Neural cell (in vitro differentiated cells): ENCODE measurements around the gene ACOD1. TPM values are rescaled to one million over a fixed set of nuclear protein-coding genes. Genes with fewer than 3 reads are reported as not detected.

ENCODE experiments used
- H2AFZ ChIP-seq: fragments of 200-600, 300-800 bp; sonication (generic), shearing (Covaris generic); 2 replicates; pipeline ENCODE4 v1.6.0; 2014; ENCODE audit warnings: low read depth, mild to moderate bottlenecking, antibody characterized with exemption, low read length, moderate library complexity
- H3F3A ChIP-seq: fragments of 200-600 bp; shearing (Covaris generic); 2 replicates; pipeline ENCODE4 v1.6.1; 2016; ENCODE audit warnings: mild to moderate bottlenecking, moderate library complexity, mixed read lengths, antibody characterized with exemption, low read length; ENCODE audit not compliant: insufficient read depth, poor library complexity, severe bottlenecking
- H3K27ac ChIP-seq: fragments of 200-600, 300-800 bp; sonication (generic), shearing (Covaris generic); 2 replicates; pipeline ENCODE4 v1.5.1; 2014; ENCODE audit warnings: mild to moderate bottlenecking, low read length, moderate library complexity
- H3K27me3 ChIP-seq: fragments of 300-800, 200-600 bp; sonication (generic), shearing (Covaris generic); 2 replicates; pipeline ENCODE4 v1.6.0; 2014; ENCODE audit warnings: mild to moderate bottlenecking, low read depth, low read length, moderate library complexity; ENCODE audit not compliant: insufficient read depth
- H3K36me3 ChIP-seq: fragments of 300-800, 200-600 bp; sonication (generic), shearing (Covaris generic); 2 replicates; pipeline ENCODE4 v1.5.1; 2014; ENCODE audit warnings: mild to moderate bottlenecking, antibody characterized with exemption, low read length, moderate library complexity; ENCODE audit not compliant: insufficient read depth
- H3K4me2 ChIP-seq: fragments of 300-800, 200-600 bp; sonication (generic), shearing (Covaris generic); 2 replicates; pipeline ENCODE4 v1.6.0; 2014; ENCODE audit warnings: mild to moderate bottlenecking, low read length
- H3K4me3 ChIP-seq: fragments of 300-800, 200-600 bp; sonication (generic), shearing (Covaris generic); 2 replicates; pipeline ENCODE4 v1.5.1; 2014; ENCODE audit warnings: mild to moderate bottlenecking, low read length, moderate library complexity
- H3K79me2 ChIP-seq: fragments of 200-600 bp; shearing (Covaris generic); replicated peaks from 2 replicates; pipeline ENCODE4 v1.6.0; 2014; ENCODE audit warnings: mild to moderate bottlenecking, low read length, moderate library complexity; ENCODE audit not compliant: insufficient read depth
- H3K9ac ChIP-seq: fragments of 300-800, 200-600 bp; sonication (generic), shearing (Covaris generic); 2 replicates; pipeline ENCODE4 v1.6.1; 2016; ENCODE audit warnings: mild to moderate bottlenecking, low read length, mixed read lengths
- H3K9me2 ChIP-seq: fragments of 200-600 bp; shearing (Covaris generic); 2 replicates; pipeline ENCODE4 v1.6.1; 2016; ENCODE audit warnings: mild to moderate bottlenecking, low read length, mixed read lengths; ENCODE audit not compliant: insufficient read depth
- H3K9me3 ChIP-seq: fragments of 200-600, 300-800 bp; sonication (generic), shearing (Covaris generic); 2 replicates; pipeline ENCODE4 v1.6.1; 2016; ENCODE audit warnings: mild to moderate bottlenecking, mixed run types, low read length, moderate library complexity, mixed read lengths
- H4K20me1 ChIP-seq: fragments of 200-600 bp; shearing (Covaris generic); 2 replicates; pipeline ENCODE4 v1.6.1; 2016; ENCODE audit warnings: mild to moderate bottlenecking, mixed run types; ENCODE audit not compliant: insufficient read depth
- EP300 ChIP-seq: fragments of 450-650 bp; conservative IDR thresholded peaks from 2 replicates; pipeline ENCODE4 v1.6.1; 2014; ENCODE audit warnings: antibody characterized with exemption, mild to moderate bottlenecking, moderate library complexity; ENCODE audit not compliant: poor library complexity, severe bottlenecking
- EZH2 ChIP-seq: fragments of 200-600, 300-800 bp; shearing (Covaris generic), sonication (generic); IDR thresholded peaks from 2 replicates; pipeline ENCODE4 v1.6.1; 2014; ENCODE audit warnings: antibody characterized with exemption, low read length, borderline replicate concordance, mild to moderate bottlenecking; ENCODE audit not compliant: insufficient read depth, poor library complexity, severe bottlenecking
- MXI1 ChIP-seq: fragments of 450-650 bp; conservative IDR thresholded peaks from 2 replicates; pipeline ENCODE4 v1.6.1; 2014; ENCODE audit warnings: antibody characterized with exemption, mild to moderate bottlenecking; ENCODE audit not compliant: poor library complexity, severe bottlenecking
- POLR2AphosphoS5 ChIP-seq: IDR thresholded peaks from 2 replicates; pipeline ENCODE4 v1.6.1; 2012
- RAD21 ChIP-seq: fragments of 450-650 bp; conservative IDR thresholded peaks from 2 replicates; pipeline ENCODE4 v1.6.1; 2014; ENCODE audit warnings: antibody characterized with exemption, mild to moderate bottlenecking, moderate library complexity
- SMC3 ChIP-seq: fragments of 450-650 bp; conservative IDR thresholded peaks from 2 replicates; pipeline ENCODE4 v1.6.1; 2014; ENCODE audit warnings: antibody characterized with exemption, mild to moderate bottlenecking, moderate library complexity; ENCODE audit not compliant: poor library complexity
- TAF1 ChIP-seq: IDR thresholded peaks from 2 replicates; pipeline ENCODE4 v1.6.1; 2012; ENCODE audit warnings: low read depth
- polyA plus RNA-seq: library from polyadenylated mRNA; depleted of rRNA; stranded (reverse); fragments of >200 nt; gene quantifications from 2 replicates; pipeline ENCODE4 v1.2.3, GENCODE V29; 2014
- TF ChIP-seq, protein P1 (sequence below): IDR thresholded peaks from 2 replicates; pipeline ENCODE4 v1.6.1; 2012; ENCODE audit warnings: borderline replicate concordance
- TF ChIP-seq, protein P2 (sequence below): fragments of 450-650 bp; IDR thresholded peaks from 2 replicates; pipeline ENCODE4 v1.5.1; 2014; ENCODE audit warnings: antibody characterized with exemption, mild to moderate bottlenecking, moderate library complexity; ENCODE audit not compliant: poor library complexity, severe bottlenecking

ACOD1 gene
- polyA plus RNA-seq, 1 donor from 2014 or later, result not detected

- no peaks in the 10 kb centered on the region for H3K9me3 ChIP-seq
- H3K4me2 ChIP-seq, result no peak overlapping the region
- H3K79me2 ChIP-seq, result no peaks in the 10 kb centered on the region
- no peaks in the 10 kb centered on the region for H3K9me2 ChIP-seq
- H3K27ac ChIP-seq, result no peak overlapping the region
- no peak for TF ChIP-seq RAD21
- no peak for TF ChIP-seq SMC3
- TF ChIP-seq MXI1, result no peak
- H3K9ac ChIP-seq, result no peak overlapping the region
- no peaks in the 10 kb centered on the region for H3K27me3 ChIP-seq
- H2AFZ ChIP-seq, result no peak overlapping the region
- H4K20me1 ChIP-seq, result no peaks in the 10 kb centered on the region
- no peak overlapping the region for H3K4me3 ChIP-seq
- no peaks in the 10 kb centered on the region for H3F3A ChIP-seq
- no peaks in the 10 kb centered on the region for H3K36me3 ChIP-seq
These were observed 19.9 kb upstream of the ACOD1 start for GRCh38 chr13:76928456-76928855.

GRCh38 chr13:76929320-76929719, 19.0 kb upstream of the ACOD1 start:
- Histone ChIP-seq H3K9me2 (no peaks in the 10 kb centered on the region), H3K9me3 (no peaks in the 10 kb centered on the region), H4K20me1 (no peaks in the 10 kb centered on the region), H3K36me3 (no peaks in the 10 kb centered on the region), H3F3A (no peaks in the 10 kb centered on the region), H3K27me3 (no peaks in the 10 kb centered on the region), H3K4me3 (no peak overlapping the region), H3K9ac (no peak overlapping the region), H2AFZ (no peak overlapping the region), H3K79me2 (no peaks in the 10 kb centered on the region), H3K4me2 (no peak overlapping the region), H3K27ac (no peak overlapping the region)
- no peak for TF ChIP-seq RAD21

DNA sequence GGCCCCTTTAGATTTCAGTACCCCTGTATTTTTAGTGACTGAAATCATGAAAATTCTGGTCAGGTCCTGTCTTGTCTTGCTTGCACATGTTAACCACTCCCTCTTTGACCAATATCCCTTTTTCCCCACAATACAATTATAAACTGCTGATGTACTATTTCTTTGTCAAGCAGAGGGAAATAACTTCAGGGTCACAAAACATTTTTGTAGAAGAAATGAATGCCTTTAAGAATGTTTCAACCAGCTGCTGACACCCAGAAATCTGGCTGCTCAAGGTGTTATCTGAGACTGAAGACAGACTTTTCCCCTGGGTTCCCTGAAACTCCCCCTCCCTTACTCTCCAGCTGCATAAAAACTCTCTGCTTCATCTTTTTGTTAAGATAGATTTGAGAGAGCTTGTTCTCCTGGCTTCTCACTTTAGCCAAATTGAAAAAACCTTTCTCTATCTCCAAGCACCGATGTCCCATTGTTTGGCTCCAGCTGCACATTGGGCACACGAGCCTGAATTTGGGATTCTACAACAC, 18.4 kb upstream of the ACOD1 start:
- Histone ChIP-seq H3K79me2 (no peaks in the 10 kb centered on the region), H3K36me3 (no peaks in the 10 kb centered on the region), H3K9me2 (no peaks in the 10 kb centered on the region), H3K9ac (no peak overlapping the region), H3K27ac (no peak overlapping the region), H3F3A (no peaks in the 10 kb centered on the region), H4K20me1 (no peaks in the 10 kb centered on the region), H3K27me3 (no peaks in the 10 kb centered on the region), H3K4me3 (no peak overlapping the region), H2AFZ (no peak overlapping the region), H3K4me2 (no peak overlapping the region), H3K9me3 (no peaks in the 10 kb centered on the region)
- TF ChIP-seq, protein P1, sequence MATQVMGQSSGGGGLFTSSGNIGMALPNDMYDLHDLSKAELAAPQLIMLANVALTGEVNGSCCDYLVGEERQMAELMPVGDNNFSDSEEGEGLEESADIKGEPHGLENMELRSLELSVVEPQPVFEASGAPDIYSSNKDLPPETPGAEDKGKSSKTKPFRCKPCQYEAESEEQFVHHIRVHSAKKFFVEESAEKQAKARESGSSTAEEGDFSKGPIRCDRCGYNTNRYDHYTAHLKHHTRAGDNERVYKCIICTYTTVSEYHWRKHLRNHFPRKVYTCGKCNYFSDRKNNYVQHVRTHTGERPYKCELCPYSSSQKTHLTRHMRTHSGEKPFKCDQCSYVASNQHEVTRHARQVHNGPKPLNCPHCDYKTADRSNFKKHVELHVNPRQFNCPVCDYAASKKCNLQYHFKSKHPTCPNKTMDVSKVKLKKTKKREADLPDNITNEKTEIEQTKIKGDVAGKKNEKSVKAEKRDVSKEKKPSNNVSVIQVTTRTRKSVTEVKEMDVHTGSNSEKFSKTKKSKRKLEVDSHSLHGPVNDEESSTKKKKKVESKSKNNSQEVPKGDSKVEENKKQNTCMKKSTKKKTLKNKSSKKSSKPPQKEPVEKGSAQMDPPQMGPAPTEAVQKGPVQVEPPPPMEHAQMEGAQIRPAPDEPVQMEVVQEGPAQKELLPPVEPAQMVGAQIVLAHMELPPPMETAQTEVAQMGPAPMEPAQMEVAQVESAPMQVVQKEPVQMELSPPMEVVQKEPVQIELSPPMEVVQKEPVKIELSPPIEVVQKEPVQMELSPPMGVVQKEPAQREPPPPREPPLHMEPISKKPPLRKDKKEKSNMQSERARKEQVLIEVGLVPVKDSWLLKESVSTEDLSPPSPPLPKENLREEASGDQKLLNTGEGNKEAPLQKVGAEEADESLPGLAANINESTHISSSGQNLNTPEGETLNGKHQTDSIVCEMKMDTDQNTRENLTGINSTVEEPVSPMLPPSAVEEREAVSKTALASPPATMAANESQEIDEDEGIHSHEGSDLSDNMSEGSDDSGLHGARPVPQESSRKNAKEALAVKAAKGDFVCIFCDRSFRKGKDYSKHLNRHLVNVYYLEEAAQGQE, result no peak
- TF ChIP-seq POLR2AphosphoS5, result no peak
- TF ChIP-seq TAF1, result no peak
- TF ChIP-seq SMC3, result no peak
- no peak for TF ChIP-seq MXI1
- TF ChIP-seq, protein P2, sequence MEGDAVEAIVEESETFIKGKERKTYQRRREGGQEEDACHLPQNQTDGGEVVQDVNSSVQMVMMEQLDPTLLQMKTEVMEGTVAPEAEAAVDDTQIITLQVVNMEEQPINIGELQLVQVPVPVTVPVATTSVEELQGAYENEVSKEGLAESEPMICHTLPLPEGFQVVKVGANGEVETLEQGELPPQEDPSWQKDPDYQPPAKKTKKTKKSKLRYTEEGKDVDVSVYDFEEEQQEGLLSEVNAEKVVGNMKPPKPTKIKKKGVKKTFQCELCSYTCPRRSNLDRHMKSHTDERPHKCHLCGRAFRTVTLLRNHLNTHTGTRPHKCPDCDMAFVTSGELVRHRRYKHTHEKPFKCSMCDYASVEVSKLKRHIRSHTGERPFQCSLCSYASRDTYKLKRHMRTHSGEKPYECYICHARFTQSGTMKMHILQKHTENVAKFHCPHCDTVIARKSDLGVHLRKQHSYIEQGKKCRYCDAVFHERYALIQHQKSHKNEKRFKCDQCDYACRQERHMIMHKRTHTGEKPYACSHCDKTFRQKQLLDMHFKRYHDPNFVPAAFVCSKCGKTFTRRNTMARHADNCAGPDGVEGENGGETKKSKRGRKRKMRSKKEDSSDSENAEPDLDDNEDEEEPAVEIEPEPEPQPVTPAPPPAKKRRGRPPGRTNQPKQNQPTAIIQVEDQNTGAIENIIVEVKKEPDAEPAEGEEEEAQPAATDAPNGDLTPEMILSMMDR, result no peak
- no peak for TF ChIP-seq EP300
- TF ChIP-seq RAD21, result no peak
- no peak for TF ChIP-seq EZH2
